Cerebellar nuclear complex (tissue), 1 donor: Measurements from ENCODE around the gene SLC13A5.

Experiments
- DNase-seq, 2 experiments: peaks; one replicate each; lab custom pipeline; 2025; lab: John Stamatoyannopoulos, UW

SLC13A5 gene

GRCh38 chr17:6638046-6638908, 74.9 kb downstream of the SLC13A5 start:
- no peak for DNase-seq

DNA sequence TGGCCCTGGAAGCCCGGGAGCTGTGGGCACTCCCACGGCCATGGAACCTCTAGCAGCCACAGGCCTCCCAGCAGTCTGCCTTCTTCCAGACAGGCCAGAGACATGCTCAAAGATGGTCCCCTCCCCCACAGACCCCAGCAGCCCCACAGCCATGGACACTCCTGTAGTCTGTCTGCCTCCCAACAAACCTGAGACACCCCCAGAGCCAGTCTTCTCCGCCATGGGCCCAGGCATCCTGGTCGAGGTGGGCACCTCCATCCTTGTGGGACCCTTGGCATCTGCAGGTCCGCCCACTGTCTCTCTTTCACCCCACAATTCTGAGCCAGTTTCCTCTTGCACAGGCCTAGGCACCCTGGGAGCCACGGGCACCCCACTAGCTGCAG, 75.7 kb downstream of the SLC13A5 start:
- no peak for DNase-seq

- DNase-seq, result no peak
Observed at GRCh38 chr17:6636616-6637457, 76.3 kb downstream of the SLC13A5 start.

GRCh38 chr17:6636105-6636504, 77.1 kb downstream of the SLC13A5 start:
- DNase-seq, result no peak
